Epithelial cell of proximal tubule (primary cell): ENCODE measurements around the gene PAPSS1. TPM values are rescaled to one million over a fixed set of nuclear protein-coding genes. Genes with fewer than 3 reads are reported as not detected.
"Not testable (repeated sequence)": the region's sequence is repeated elsewhere in the genome, so short reads cannot be mapped to it uniquely, and the experiment has no call there.

ENCODE experiments used
- DNase-seq: peaks from one replicate; pipeline ENCODE4 v3.0.0-alpha.2; 2011; ENCODE audit warnings: low read depth
- H3K4me3 ChIP-seq: 2 replicates; pipeline ENCODE4 v1.5.1; 2011; ENCODE audit warnings: low read depth, mild to moderate bottlenecking, low read length
- CTCF ChIP-seq: conservative IDR thresholded peaks from 2 replicates; pipeline ENCODE4 v1.5.1; 2012; ENCODE audit warnings: low read depth, mild to moderate bottlenecking, low read length
- total RNA-seq: library from RNA; depleted of rRNA; stranded (reverse); fragments of >200 nt; gene quantifications from 2 replicates; pipeline ENCODE4 v1.2.3, GENCODE V29; 2015

The PAPSS1 gene
- total RNA-seq, 1 donor from 2014 or later, result 51.2 TPM

GRCh38 chr4:107655289-107655688, 64.7 kb downstream of the PAPSS1 start:
- no peak for DNase-seq
- H3K4me3 ChIP-seq, result no peak overlapping the region
- TF ChIP-seq CTCF, result no peak

GRCh38 chr4:107654694-107655093, 65.3 kb downstream of the PAPSS1 start:
- no peak for DNase-seq
- TF ChIP-seq CTCF, result no peak

GRCh38 chr4:107651408-107651807, 68.6 kb downstream of the PAPSS1 start:
- H3K4me3 ChIP-seq, DNase-seq: not testable (repeated sequence)

More at GRCh38 chr4:107654694-107655093, 65.3 kb downstream of the PAPSS1 start:
- no peak overlapping the region for H3K4me3 ChIP-seq

- no peak for TF ChIP-seq CTCF
- no peak overlapping the region for H3K4me3 ChIP-seq
- DNase-seq, result no peak
Observed at GRCh38 chr4:107650251-107650650, 69.8 kb downstream of the PAPSS1 start.

GRCh38 chr4:107648178-107648991, 71.6 kb downstream of the PAPSS1 start:
- no peak overlapping the region for H3K4me3 ChIP-seq
- no peak for DNase-seq
- no peak for TF ChIP-seq CTCF

GRCh38 chr4:107647591-107647990, 72.4 kb downstream of the PAPSS1 start:
- H3K4me3 ChIP-seq, result no peak overlapping the region
- no peak for DNase-seq
- no peak for TF ChIP-seq CTCF

GRCh38 chr4:107645604-107646003, 74.4 kb downstream of the PAPSS1 start:
- DNase-seq, result no peak
- TF ChIP-seq CTCF, result no peak
- no peak overlapping the region for H3K4me3 ChIP-seq
